Calu3 (cell line): ENCODE data around the gene RGL3. TPM values are rescaled to one million over a fixed set of nuclear protein-coding genes. Genes with fewer than 3 reads are reported as not detected.
"Not testable (repeated sequence)": the region's sequence is repeated elsewhere in the genome, so short reads cannot be mapped to it uniquely, and the experiment has no call there.

Source experiments
- BruUV-seq: library from RNA; stranded (reverse); fragments of 400-500 nt; replicated peaks from 2 replicates; lab custom pipeline; 2021; lab: Mats Ljungman, UMichigan
- CTCF ChIA-PET: fragments of 300-600 bp; sonication (Branson Sonifier 250); formaldehyde crosslinking; loops from one replicate; lab custom pipeline; 2022; ENCODE audit warnings: antibody characterized with exemption; lab: Charles Lee
- DNase-seq: peaks from one replicate; pipeline ENCODE4 v3.0.0; 2022
- H3K27ac Mint-ChIP-seq: one replicate; pipeline ENCODE4 v1.8.0; 2022; ENCODE audit warnings: mixed read lengths; ENCODE audit not compliant: unreplicated experiment
- H3K27me3 Mint-ChIP-seq: one replicate; pipeline ENCODE4 v1.8.0; 2022; ENCODE audit warnings: mixed read lengths; ENCODE audit not compliant: unreplicated experiment
- H3K36me3 Mint-ChIP-seq: one replicate; pipeline ENCODE4 v1.8.0; 2022; ENCODE audit warnings: mild to moderate bottlenecking, moderate library complexity, mixed read lengths; ENCODE audit not compliant: insufficient read depth, unreplicated experiment
- H3K4me1 Mint-ChIP-seq: one replicate; pipeline ENCODE4 v1.8.0; 2022; ENCODE audit warnings: mild to moderate bottlenecking, low read depth, mixed read lengths; ENCODE audit not compliant: unreplicated experiment
- H3K4me3 Mint-ChIP-seq: one replicate; pipeline ENCODE4 v1.8.0; 2022; ENCODE audit warnings: mild to moderate bottlenecking, low read depth, moderate library complexity, mixed read lengths; ENCODE audit not compliant: unreplicated experiment
- H3K9me3 Mint-ChIP-seq: one replicate; pipeline ENCODE4 v1.8.0; 2022; ENCODE audit warnings: low read depth, mixed read lengths; ENCODE audit not compliant: unreplicated experiment
- intact Hi-C: fragments of 100-400 bp; cut with micrococcal nuclease; formaldehyde crosslinking; loops from one replicate; pipeline ENCODE4 v1.10.0; 2022; ENCODE audit not compliant: unreplicated experiment
- total RNA-seq: library from RNA; stranded (reverse); gene quantifications from 2 replicates; pipeline ENCODE4 v1.2.3, GENCODE V29; 2022
- TF ChIP-seq, protein P1 (sequence below): fragments of 200-600 bp; IDR thresholded peaks from one replicate; pipeline ENCODE4 v1.8.0; 2022; ENCODE audit warnings: antibody characterized with exemption; ENCODE audit not compliant: unreplicated experiment

Gene RGL3
- total RNA-seq, 1 experiment from 2014 or later: 84.1 TPM

DNA sequence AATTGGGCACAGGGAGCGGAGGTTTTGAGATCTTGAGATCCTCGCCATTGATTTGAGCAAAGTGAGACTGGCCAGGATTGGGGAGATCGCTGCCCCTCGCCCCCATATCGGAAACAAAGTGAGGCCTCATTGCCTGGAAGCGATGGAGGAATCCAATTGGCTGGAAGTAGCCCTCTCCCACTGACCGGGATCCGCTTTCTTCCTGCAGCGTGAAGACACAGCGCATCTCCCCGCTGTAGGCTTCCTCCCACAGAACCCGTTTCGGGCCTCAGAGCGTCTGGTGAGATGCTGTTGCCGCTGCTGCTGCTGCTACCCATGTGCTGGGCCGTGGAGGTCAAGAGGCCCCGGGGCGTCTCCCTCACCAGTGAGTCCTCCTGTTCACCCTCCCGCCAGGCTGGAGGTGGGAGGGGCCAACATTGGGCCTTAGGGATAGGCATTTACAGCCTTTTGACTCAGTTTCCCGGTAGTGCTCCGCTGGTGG is 16.8 kb upstream of the RGL3 start:
- Mint-ChIP-seq H3K4me1 (no peaks in the 10 kb centered on the region), H3K27me3 (no peaks in the 10 kb centered on the region), H3K27ac (peak overlapping the region; percentile 88), H3K9me3 (no peaks in the 10 kb centered on the region), H3K36me3 (peaks cover 38% of the 10 kb centered on the region), H3K4me3 (peak overlapping the region; percentile 91)
- TSS peak; percentile 84 for BruUV-seq
- CTCF ChIA-PET: interaction anchor here (0.5 to 1.4 kb wide), 10 partner anchors 13 to 171 kb away, joined by 3 to 14 read pairs (median 4); partner anchors contain the start of genes CCDC159, EPOR, SWSAP1 and TMEM205
- peak; percentile 4 for DNase-seq
- TF ChIP-seq, protein P1, sequence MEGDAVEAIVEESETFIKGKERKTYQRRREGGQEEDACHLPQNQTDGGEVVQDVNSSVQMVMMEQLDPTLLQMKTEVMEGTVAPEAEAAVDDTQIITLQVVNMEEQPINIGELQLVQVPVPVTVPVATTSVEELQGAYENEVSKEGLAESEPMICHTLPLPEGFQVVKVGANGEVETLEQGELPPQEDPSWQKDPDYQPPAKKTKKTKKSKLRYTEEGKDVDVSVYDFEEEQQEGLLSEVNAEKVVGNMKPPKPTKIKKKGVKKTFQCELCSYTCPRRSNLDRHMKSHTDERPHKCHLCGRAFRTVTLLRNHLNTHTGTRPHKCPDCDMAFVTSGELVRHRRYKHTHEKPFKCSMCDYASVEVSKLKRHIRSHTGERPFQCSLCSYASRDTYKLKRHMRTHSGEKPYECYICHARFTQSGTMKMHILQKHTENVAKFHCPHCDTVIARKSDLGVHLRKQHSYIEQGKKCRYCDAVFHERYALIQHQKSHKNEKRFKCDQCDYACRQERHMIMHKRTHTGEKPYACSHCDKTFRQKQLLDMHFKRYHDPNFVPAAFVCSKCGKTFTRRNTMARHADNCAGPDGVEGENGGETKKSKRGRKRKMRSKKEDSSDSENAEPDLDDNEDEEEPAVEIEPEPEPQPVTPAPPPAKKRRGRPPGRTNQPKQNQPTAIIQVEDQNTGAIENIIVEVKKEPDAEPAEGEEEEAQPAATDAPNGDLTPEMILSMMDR: no peak
- intact Hi-C loops: no loop called here

- H3K4me1 Mint-ChIP-seq: no peaks in the 10 kb centered on the region
- no peaks in the 10 kb centered on the region for H3K9me3 Mint-ChIP-seq
- H3K27me3 Mint-ChIP-seq: no peaks in the 10 kb centered on the region
- no TSS peak for BruUV-seq
- peak; percentile 96 for DNase-seq
- peak within 1 kb of the TSS; percentile 88 for H3K27ac Mint-ChIP-seq
- peaks cover 33% of the 10 kb centered on the region for H3K36me3 Mint-ChIP-seq
- TF ChIP-seq, protein P1: peak; percentile 70
- intact Hi-C loops: no loop called here
- H3K4me3 Mint-ChIP-seq: peak within 1 kb of the TSS; percentile 91
- CTCF ChIA-PET: interaction anchor here (0.5 to 1.4 kb wide), 10 partner anchors 13 to 171 kb away, joined by 3 to 14 read pairs (median 4); partner anchors contain the start of genes CCDC159, EPOR, SWSAP1 and TMEM205
These were observed 16.1 kb upstream of the RGL3 start, which contains the start of the genes ODAD3 and PRKCSH for GRCh38 chr19:11435057-11435832. Gene ODAD3, minus strand, starts transcription at chr19:11435121. Its CDS starts 105 bp downstream, at chr19:11435016. Gene PRKCSH, plus strand, starts transcription at chr19:11435635. Its CDS starts 483 bp downstream, at chr19:11436118.

- Mint-ChIP-seq H3K36me3 (peaks cover 33% of the 10 kb centered on the region), H3K4me1 (no peaks in the 10 kb centered on the region), H3K27ac (peak overlapping the region; percentile 88), H3K4me3 (peak overlapping the region; percentile 91), H3K27me3 (no peaks in the 10 kb centered on the region), H3K9me3 (no peaks in the 10 kb centered on the region)
- CTCF ChIA-PET: interaction anchor here (1.0 to 1.4 kb wide), 9 partner anchors 12 to 170 kb away, joined by 3 to 14 read pairs (median 4); partner anchors contain the start of genes CCDC159, EPOR, SWSAP1 and TMEM205
- TF ChIP-seq, protein P1: no peak
- no peak for DNase-seq
- BruUV-seq: no TSS peak
- intact Hi-C loops: no loop called here
These were observed 15.6 kb upstream of the RGL3 start for GRCh38 chr19:11434703-11435056.

DNA sequence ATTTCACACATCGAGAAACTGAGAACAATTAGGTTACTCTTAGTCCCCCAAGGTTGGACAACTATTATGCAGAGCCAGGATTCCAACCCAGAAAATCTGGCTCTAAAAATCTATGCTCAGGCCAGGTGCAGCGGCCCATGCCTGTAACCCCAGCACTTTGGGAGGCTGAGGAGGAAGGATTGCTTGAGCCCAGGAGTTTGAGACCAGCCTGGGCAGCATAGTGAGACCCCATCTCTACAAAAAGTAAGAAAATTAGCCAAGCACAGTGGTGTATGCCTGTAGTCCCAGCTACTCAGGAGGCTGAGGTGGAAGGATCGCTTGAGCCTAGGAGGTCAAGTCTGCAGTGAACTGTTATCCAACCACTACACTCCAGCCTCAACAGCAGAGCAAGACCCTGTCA is 14.4 kb upstream of the RGL3 start:
- H3K4me1 Mint-ChIP-seq, H3K9me3 Mint-ChIP-seq, intact Hi-C loops, CTCF ChIA-PET, BruUV-seq, H3K4me3 Mint-ChIP-seq, DNase-seq, H3K27me3 Mint-ChIP-seq, H3K27ac Mint-ChIP-seq: not testable (repeated sequence)
- peaks cover 33% of the 10 kb centered on the region for H3K36me3 Mint-ChIP-seq
